HAP-1 (cell line): ENCODE measurements around the gene MEIOB.
"Not testable (repeated sequence)": the region's sequence is repeated elsewhere in the genome, so short reads cannot be mapped to it uniquely, and the experiment has no call there.

Experiments used
- DNase-seq, 2 experiments: peaks; one replicate each; pipeline ENCODE4 v3.0.0-alpha.2; 2016 to 2020; ENCODE audit warnings: low spot score in 2 of 2
- H3K27me3 ChIP-seq: fragments of 250-450 bp; sonication (Bioruptor Pico); 2 replicates; pipeline ENCODE4 v1.5.1; 2020; ENCODE audit warnings: low read depth, mild to moderate bottlenecking, moderate library complexity
- H3K36me3 ChIP-seq: fragments of 250-450 bp; sonication (Bioruptor Pico); replicated peaks from 2 replicates; pipeline ENCODE4 v1.5.1; 2020; ENCODE audit warnings: mild to moderate bottlenecking
- H3K4me1 ChIP-seq: fragments of 250-450 bp; sonication (Bioruptor Pico); 2 replicates; pipeline ENCODE4 v1.5.1; 2020; ENCODE audit warnings: mild to moderate bottlenecking
- H3K4me3 ChIP-seq: fragments of 250-450 bp; sonication (Bioruptor Pico); 2 replicates; pipeline ENCODE4 v1.5.1; 2020; ENCODE audit warnings: mild to moderate bottlenecking, moderate library complexity
- H3K9me3 ChIP-seq: fragments of 250-450 bp; sonication (Bioruptor Pico); 2 replicates; pipeline ENCODE4 v1.5.1; 2020; ENCODE audit warnings: mild to moderate bottlenecking, moderate library complexity
- in situ Hi-C: fragments of 300-500 bp; cut with MboI; formaldehyde crosslinking; loops from 3 replicates; pipeline ENCODE4 v1.14.3; 2020; ENCODE audit warnings: low sequenced_read_pairs, inconsistent platforms, mixed read lengths

Gene MEIOB

DNA sequence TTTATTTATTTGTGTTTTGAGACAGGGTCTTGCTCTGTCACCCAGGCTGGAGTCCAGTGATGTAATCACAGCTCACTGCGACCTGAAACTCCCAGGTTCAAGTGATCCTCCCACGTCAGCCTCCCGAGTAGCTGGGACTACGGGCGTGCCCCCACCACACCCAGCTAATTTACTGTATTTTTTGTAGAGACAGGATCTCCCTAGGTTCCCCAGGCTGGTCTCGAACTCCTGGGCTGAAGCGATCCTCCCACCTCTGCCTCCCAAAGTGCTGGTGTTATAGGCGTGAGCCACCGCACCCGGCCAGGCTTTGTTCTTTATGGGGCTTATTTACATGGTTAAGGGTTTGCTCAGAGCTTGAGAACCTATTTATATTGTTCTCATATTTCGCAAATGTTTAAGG lies 5.8 kb upstream of the MEIOB start:
- Histone ChIP-seq H3K27me3 (peaks cover 5% of the 10 kb centered on the region; the same call in 1 of the 2 replicates), H3K4me1 (no peaks in the 10 kb centered on the region), H3K36me3 (no peaks in the 10 kb centered on the region), H3K4me3 (no peak overlapping the region), H3K9me3 (no peaks in the 10 kb centered on the region)
- no peak for DNase-seq
- in situ Hi-C loops: no loop called here

DNA sequence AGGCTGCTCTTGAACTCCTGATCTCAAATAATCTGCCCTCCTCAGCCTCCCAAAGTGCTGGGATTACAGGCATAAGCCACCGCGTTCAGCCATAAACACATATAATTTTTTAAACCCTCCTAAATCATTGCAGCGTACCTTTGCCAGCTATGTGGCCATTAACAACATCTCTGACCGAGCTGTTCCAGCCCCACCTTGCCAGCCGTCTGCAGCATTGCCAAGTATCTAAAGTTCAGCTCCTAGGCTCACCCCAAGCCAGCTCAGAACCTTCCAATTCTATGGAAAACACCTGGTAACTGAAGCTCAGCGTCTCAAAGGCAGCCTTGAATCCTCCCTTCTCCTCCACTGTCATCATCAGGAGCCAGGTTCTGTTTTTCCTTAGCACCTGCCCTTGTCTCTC lies 5.1 kb upstream of the MEIOB start:
- H3K36me3 ChIP-seq: no peaks in the 10 kb centered on the region
- no peaks in the 10 kb centered on the region for H3K9me3 ChIP-seq
- no peak overlapping the region for H3K4me3 ChIP-seq
- peaks cover 5% of the 10 kb centered on the region; the same call in 1 of the 2 replicates for H3K27me3 ChIP-seq
- no peaks in the 10 kb centered on the region for H3K4me1 ChIP-seq
- in situ Hi-C loops: no loop called here
- DNase-seq: no peak

DNA sequence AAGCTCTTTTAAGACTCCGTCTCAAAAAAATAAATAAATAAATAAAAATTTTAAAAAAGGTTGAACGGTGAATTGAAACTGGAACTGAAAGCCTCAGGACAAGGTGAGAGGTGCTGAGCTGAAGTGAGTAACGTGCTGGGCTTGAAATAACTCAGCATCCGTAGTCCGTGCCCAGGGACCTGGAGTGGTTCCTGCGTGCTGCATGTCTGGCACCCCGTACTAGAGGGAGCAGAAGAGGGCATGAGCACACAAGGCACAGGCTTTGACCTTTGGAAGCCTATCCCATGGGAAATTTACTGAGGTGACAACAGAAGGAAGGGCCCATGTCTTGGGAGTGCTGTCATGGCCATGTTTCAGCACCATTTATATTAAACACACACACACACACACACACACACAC lies 4.5 kb upstream of the MEIOB start:
- H3K36me3 ChIP-seq: no peaks in the 10 kb centered on the region
- no peak overlapping the region for H3K4me3 ChIP-seq
- no peak for DNase-seq
- H3K9me3 ChIP-seq: no peaks in the 10 kb centered on the region
- peaks cover 5% of the 10 kb centered on the region; the same call in 1 of the 2 replicates for H3K27me3 ChIP-seq
- in situ Hi-C loops: no loop called here
- H3K4me1 ChIP-seq: no peaks in the 10 kb centered on the region

DNA sequence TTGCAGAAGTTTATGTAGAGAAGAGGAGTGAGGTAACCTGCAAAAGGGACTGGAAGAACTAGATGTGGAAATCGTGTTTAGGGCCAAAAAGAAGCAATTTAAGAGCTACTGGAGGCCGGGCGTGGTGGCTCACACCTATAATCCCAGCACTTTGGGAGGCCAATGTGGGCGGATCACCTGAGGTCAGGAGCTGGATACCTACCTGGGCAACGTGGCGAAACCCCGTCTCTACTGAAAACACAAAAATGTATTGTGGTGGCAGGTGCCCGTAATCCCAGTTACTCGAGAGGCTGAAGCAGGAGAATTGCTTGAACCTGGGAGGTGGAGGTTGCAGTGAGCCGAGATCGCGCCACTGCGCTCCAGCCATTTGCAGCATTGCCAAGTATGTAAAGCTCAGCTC lies 4.1 kb upstream of the MEIOB start:
- H3K4me1 ChIP-seq, in situ Hi-C loops, H3K27me3 ChIP-seq, DNase-seq, H3K9me3 ChIP-seq, H3K36me3 ChIP-seq, H3K4me3 ChIP-seq: not testable (repeated sequence)

DNA sequence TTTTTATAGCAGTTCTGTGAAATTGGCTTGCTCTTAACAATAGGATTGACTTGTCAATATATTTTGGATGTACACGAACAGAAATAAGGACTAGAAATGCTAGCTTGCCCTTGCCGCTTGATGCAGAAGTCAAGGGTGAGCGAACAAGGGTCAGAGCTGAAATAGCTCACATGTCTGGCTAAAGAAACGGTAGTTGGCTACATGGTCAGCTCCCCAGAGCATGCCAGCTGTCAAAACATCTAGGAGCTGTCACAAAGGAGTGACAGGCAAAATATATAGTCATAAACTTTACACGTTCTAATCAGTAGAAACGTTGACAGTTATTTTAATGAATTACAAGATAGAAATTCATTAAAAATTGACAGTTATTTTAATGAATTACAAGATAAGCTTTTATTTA lies 2.9 kb upstream of the MEIOB start:
- H3K4me3 ChIP-seq: no peak overlapping the region
- no peaks in the 10 kb centered on the region for H3K4me1 ChIP-seq
- H3K36me3 ChIP-seq: no peaks in the 10 kb centered on the region
- in situ Hi-C loops: no loop called here
- H3K9me3 ChIP-seq: no peaks in the 10 kb centered on the region
- DNase-seq: no peak
- peaks cover 5% of the 10 kb centered on the region; the same call in 1 of the 2 replicates for H3K27me3 ChIP-seq

DNA sequence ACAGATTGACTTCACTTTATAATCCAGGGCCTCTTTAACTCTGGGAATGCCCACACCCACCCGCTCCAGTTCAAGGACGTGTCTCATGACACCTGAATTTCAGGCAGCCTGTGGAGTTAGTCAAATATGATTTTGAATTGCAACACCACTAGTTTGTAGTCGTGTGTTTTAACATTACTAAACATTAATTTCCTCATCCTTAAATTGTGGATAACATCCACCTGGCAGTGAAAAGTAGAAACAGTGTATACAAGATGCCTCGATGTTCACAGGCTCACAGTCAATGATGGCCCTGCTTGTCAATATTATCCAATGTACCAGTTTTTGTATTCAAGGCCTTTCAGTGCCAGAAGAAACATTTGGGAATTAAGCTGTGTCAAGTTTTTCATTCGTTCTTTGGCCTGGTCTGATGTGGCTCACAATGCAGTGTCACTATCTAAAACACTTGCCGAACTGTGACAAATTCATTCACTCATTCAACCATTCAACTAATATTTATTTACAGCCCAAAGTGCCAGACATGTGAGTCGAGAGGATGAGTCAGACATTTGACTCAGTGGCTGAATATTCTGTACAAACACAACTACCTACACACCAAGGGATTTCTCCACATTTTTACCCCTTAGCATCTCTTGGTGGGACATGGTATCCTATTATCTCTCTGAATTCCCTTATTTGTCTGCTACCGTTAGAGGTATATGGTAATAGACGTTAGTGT lies 1.4 kb downstream of the MEIOB start:
- DNase-seq: no peak
- no peaks in the 10 kb centered on the region for H3K36me3 ChIP-seq
- in situ Hi-C loops: no loop called here
- H3K27me3 ChIP-seq: peaks cover 6% of the 10 kb centered on the region; the same call in 1 of the 2 replicates
- H3K9me3 ChIP-seq: no peaks in the 10 kb centered on the region
- no peaks in the 10 kb centered on the region for H3K4me1 ChIP-seq
- no peak overlapping the region for H3K4me3 ChIP-seq

DNA sequence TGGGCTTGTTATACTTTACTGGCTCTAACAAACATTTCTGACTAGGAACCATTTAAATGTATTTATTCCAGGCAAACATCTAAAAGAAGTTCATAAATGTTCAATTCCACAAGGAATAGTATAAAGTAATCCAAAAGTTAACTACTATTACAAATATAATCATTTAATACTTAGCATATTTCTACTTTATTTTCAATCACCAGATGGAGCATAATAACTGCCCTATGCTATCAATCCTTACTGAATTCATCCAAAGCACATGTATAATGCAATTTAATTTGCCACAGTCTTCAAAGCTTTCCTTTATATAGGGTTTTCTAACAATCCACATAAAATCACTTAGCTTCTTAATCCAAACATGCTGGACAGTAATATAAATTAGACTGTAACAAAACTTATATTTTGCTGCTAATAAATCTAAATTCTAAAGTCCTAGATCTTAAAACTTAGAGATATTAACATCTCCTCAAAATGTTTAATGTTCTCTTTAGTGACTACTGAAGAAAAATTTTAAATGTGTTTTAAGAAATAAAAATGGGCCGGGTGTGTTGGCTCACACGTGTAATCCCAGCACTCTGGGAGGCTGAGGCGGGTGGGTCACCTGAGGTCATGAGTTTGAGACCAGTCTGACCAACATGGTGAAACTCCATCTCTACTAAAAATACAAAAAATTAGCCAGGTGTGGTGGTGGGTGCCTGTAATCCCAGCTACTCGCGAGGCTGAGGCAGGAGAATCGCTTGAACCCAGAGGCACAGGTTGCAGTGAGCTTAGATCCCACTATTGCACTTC lies 5.9 kb downstream of the MEIOB start:
- no peaks in the 10 kb centered on the region for H3K4me1 ChIP-seq
- in situ Hi-C loops: no loop called here

DNA sequence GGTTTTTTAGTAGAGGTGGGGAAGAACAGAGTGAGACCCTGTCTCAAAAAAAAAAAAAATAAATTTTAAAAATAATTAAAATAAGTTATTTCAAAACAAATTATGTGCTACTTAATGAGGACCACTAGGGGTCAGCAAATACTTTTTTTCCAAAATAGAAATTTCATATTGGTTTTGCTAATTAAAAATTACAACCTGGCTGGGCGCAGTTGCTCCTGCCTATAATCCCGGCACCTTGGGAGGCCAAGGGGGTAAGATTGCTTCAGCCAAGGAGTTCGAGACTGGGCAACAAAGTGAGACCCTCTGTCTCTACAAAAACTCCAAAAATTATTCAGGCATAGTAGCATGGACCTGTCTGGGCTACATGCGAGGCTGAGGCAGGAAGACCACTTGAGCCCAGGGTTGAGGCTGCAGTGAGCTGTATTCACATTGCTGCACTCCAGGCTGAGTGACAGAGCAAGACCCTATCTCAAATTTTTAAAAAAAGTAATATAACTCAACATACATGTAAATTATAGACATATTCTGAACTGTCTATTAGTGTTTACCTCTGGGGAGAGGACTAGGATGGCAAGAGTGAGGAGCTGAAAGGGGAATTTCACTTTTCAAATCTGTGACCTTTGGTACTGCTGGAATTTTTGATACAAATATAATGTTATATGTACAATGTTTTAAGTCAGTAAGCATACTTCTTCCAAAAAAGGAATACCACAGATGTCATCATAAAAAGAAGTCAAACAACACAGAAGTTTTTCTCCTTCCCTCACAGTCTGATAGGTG lies 8.1 kb downstream of the MEIOB start:
- Histone ChIP-seq H3K36me3 (no peaks in the 10 kb centered on the region), H3K4me1 (no peaks in the 10 kb centered on the region), H3K27me3 (peaks cover 35% of the 10 kb centered on the region), H3K9me3 (no peaks in the 10 kb centered on the region), H3K4me3 (no peak overlapping the region)
- DNase-seq: peak; percentile 29 to 46
- in situ Hi-C loops: no loop called here

More for the DNA sequence above, 5.9 kb downstream of the MEIOB start:
- no peak overlapping the region for H3K4me3 ChIP-seq
- H3K27me3 ChIP-seq: peaks cover 13% of the 10 kb centered on the region
- no peaks in the 10 kb centered on the region for H3K9me3 ChIP-seq
- no peak for DNase-seq
- H3K36me3 ChIP-seq: no peaks in the 10 kb centered on the region

DNA sequence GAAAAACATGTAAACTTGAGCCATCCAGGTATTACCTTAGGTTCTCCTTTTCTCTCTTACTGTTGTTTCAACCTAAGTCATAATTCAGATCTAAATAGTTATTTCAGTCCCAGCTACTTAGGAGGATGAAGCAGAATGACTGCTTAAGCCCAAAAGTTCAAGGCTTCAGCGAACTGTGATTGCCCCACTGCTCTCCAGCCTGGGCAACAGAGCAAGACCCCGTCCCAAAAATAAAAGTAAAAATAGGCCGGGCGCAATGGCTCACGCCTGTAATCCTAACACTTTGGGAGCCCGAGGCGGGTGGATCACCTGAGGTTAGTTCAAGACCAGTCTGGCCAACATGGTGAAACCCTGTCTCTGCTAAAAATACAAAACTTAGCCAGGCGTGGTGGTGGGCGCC lies 9.6 kb downstream of the MEIOB start:
- H3K36me3 ChIP-seq: no peaks in the 10 kb centered on the region
- in situ Hi-C loops: no loop called here
- no peak for DNase-seq

DNA sequence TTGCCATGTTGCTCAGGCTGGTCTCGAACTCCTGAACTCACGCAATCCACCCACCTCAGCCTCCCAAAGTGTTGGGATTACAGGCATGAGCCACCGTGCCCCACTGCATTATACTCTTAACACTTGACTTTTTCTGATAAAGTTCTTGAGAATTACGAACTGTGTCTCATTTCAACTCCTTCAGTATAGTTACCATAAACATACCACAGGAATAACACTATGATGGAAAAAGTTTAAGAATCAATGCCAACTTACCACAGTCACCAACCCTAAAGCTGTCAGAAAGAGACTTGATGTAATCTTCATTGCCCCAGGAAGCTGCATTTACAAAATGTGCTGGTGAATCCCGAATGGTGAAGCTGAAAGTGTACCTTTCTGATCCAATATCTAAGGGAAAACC lies 10.2 kb downstream of the MEIOB start:
- in situ Hi-C loops: no loop called here
- H3K36me3 ChIP-seq: no peaks in the 10 kb centered on the region
- no peaks in the 10 kb centered on the region for H3K9me3 ChIP-seq
- DNase-seq: no peak
- no peak overlapping the region for H3K4me3 ChIP-seq
- H3K4me1 ChIP-seq: no peaks in the 10 kb centered on the region
- H3K27me3 ChIP-seq: peaks cover 52% of the 10 kb centered on the region

More for the DNA sequence above, 9.6 kb downstream of the MEIOB start:
- Histone ChIP-seq H3K9me3 (no peaks in the 10 kb centered on the region), H3K27me3 (peaks cover 46% of the 10 kb centered on the region), H3K4me3 (no peak overlapping the region), H3K4me1 (no peaks in the 10 kb centered on the region)

DNA sequence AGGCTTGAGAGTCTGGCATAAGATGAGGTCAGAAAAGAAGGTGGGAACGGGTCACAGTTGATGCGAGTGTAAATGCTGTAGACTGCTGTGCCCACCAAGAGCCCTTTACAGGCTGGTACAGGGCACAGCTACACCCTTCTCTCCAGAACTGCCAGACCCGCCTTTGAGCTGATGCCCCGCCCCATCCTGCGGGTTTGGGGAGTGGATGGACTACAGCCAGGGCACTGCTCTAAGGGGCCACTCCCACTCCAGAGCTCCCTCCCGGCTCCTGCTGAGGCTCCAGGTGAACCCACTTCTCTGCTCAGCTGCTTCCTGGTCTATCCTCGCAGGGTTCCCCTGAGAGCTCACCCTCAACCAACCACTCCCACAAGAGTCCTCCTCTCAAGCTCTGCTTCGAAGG lies 12.3 kb downstream of the MEIOB start:
- H3K4me1 ChIP-seq: no peaks in the 10 kb centered on the region
- no peak overlapping the region for H3K4me3 ChIP-seq
- peaks cover 50% of the 10 kb centered on the region for H3K27me3 ChIP-seq
- peak in 1 of 2 experiments; percentile 21 for DNase-seq
- in situ Hi-C loops: loop anchor here (5.0 kb wide), 1 partner anchor 73 kb away; no protein-coding TSS in a partner anchor
- no peaks in the 10 kb centered on the region for H3K36me3 ChIP-seq
- no peaks in the 10 kb centered on the region for H3K9me3 ChIP-seq

DNA sequence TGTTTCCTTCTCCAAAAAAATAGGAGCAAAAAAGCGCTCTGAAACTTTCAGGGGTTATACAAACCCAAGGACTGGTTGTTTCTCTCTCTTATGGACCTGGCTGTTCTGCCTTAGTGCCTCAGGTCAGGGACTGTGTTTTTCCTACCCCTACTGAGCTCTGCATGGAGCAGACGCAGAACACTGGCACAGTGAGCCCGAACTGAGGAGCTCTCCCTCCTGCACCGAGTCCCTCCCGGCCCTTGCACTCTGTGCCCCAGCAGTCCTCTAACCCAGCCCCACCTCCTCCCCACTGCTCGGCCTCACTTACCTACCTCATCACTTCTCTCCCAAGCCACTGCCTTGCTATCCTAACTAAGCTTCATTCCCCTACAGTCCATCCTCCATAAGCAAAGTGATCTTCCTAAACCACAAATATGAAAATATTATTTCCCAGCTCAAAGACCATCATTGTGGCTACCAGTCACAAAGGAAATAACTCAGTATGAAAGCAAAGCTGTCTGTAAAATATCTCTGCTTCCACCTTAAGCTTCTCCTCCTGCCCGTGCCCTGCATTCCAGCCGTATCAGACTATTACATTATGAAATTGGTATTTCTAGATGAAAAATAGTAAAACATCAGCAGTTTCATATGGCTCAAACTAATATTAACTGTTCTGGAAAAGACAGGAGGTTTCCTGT lies 13.6 kb downstream of the MEIOB start:
- Histone ChIP-seq H3K27me3 (peaks cover 56% of the 10 kb centered on the region), H3K4me1 (no peaks in the 10 kb centered on the region), H3K4me3 (no peak overlapping the region), H3K9me3 (no peaks in the 10 kb centered on the region), H3K36me3 (no peaks in the 10 kb centered on the region)
- in situ Hi-C loops: loop anchor here (5.0 kb wide), 1 partner anchor 74 kb away; no protein-coding TSS in a partner anchor
- no peak for DNase-seq

DNA sequence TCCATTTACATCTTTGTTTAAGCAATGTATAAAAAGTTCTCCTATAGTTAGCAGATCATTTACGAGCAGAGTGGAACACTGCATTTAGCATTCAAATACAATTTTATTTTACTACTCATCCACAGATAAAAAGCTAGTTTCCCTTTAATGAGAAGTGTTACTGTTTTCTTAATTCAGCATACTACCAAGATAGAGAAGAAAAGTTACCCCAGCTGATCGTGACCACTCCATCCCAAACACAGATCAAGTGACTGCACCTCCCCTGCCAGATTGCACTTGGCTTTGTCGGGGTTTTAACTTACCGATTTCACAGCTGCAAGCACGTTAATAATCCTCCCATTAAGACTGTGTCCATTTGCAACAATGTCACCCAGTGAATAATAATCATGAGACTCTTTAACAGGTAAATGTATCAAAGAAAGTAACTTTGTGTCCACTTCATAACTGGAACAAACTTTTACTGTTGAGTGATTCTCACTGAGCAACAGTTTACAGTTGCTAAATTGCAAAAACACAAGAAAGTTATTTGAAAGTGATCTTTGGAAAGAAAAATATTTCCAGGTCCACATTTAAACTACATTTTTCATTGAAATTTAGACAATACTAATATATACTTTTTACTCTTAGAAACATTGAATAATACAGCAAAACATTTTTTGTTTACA lies 14.4 kb downstream of the MEIOB start:
- Histone ChIP-seq H3K27me3 (peaks cover 58% of the 10 kb centered on the region), H3K4me1 (no peaks in the 10 kb centered on the region), H3K36me3 (no peaks in the 10 kb centered on the region), H3K9me3 (no peaks in the 10 kb centered on the region), H3K4me3 (no peak overlapping the region)
- in situ Hi-C loops: loop anchor here (5.0 kb wide), 1 partner anchor 75 kb away; no protein-coding TSS in a partner anchor
- no peak for DNase-seq
